Germinal center (tissue), 1 donor: ENCODE data around the gene ATP5F1E.
"Not testable (repeated sequence)": the region's sequence is repeated elsewhere in the genome, so short reads cannot be mapped to it uniquely, and the experiment has no call there.

Source experiments
- DNase-seq: peaks from one replicate; pipeline ENCODE4 v3.0.0; 2012; ENCODE audit warnings: mixed read lengths, low spot score

ATP5F1E gene

DNA sequence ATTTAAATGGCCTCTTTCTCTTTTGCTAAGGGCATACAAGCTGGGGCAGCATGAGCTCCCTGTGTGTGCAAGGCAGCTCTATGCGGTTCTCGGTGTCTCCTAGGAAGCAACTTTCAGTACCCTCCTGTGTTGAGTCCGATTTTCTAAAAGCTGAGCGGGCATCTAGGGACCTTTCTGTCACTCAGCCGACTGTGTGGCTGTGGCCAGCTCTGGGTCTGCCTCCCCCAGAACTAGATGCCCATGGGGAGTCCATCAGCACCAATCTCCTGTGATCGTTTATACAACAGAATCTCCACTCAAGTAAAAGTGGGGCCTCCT lies 43.6 kb downstream of the ATP5F1E start:
- DNase-seq, result no peak

DNA sequence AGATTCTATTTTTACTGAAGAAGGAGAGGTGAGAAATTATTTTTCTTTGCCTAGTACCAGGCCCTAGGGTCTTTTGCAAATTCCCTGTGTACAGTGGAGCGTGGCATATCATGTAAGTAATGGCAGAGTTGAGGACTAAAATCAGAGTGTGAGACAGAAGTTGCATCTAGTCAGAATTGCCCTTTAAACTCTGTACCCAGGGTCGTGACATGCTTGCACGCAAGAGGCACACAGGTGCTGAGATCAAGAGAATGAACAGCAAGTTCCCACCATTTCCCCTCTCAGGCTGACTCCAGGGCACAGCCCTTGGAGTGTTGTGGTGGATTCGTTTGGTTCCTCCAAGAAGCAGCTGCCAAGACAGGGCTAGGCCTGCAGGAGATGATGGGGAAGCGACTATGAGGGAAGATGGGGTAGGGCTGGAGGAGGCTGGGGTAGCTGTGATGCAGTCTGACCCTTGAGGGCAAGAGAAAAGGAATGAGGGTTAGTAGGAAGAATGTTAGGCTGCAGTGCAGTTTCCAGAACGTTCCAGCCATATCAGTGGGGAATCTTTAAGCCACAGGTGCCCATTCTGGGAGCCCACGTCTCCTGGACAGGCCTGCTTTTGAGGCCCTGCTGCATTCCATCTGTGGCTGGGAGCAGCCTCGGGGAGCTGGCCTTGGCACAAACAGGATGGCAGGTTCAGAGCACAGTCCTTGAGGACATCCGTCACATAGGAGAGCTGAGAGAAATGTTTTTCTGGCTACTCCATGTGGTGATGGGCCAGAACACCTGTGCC lies 44.2 kb downstream of the ATP5F1E start:
- no peak for DNase-seq

DNA sequence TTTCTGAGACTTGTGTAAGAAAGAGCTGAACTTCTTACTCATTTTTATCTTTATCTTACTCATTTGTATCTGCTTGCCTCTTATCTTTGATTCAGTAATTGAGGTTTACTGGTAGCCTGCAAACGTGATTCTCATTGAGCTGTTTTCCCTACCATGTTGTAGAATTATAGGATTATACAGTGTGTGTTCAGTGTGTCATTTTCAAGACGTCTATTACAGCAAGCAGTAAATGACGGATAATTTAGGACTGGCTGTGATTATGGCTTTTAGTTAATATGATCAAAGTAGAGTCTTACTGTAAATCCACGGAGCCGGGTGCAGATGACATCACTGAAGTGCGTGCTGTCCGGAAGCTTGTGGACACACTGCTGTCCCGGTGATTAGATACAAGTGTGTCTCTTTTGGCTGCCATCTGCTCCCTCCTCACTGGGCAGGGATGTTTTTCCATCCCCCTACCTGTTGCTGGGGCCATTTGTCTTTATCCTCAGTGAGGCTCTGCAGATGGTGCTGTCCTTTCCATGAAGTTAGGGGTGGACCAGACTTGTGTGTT lies 45.1 kb downstream of the ATP5F1E start:
- DNase-seq, result no peak

DNA sequence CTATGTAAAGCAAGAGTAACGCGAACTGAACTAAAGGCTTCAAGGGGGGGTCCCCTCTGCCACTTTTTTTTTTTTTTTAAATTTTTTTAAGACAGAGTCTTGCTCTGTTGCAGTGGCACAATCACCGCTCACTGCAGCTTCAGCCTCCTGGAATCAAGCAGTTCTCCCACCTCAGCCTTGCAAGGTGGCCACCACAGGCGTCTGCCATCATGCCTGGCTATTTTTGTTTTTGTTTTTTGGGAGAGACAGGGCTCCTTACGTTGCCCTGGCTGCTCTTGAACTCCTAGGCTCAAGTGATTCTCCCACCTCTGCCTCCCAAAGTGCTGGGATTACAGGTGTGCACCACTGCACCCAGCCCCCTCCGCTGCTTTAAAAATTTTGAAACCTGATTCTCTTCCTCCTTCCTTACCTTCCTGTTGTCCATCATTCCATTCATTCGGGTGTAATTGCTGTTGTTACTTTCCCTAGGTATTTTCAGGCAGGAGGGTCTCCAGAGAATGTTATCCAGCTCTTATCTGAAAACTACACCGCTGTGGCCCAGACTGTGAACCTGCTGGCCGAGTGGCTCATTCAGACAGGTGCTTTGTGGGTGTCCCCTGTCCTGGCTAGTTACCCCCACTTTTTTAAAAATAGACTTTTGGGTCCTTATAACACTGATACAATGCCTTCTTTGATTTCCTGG lies 45.7 kb downstream of the ATP5F1E start:
- DNase-seq, result no peak

DNA sequence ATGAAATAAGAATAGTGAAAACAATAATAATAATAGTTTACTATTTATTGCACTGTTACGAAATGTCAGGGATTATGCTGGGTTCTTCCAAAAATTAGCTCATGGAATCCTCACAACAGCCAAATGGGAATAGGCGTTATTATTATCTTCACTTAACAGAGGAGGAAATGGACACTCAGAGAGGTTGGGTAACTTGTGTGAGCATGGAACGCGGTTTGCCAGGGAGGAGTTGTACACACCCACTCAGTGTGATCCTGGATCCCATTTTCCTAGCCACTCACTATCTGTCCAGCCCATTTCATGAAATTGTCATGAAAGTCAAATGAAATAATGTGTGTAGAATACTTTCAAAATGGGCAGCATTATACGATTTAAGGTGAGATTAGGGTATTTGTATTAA lies 46.5 kb downstream of the ATP5F1E start:
- no peak for DNase-seq

DNA sequence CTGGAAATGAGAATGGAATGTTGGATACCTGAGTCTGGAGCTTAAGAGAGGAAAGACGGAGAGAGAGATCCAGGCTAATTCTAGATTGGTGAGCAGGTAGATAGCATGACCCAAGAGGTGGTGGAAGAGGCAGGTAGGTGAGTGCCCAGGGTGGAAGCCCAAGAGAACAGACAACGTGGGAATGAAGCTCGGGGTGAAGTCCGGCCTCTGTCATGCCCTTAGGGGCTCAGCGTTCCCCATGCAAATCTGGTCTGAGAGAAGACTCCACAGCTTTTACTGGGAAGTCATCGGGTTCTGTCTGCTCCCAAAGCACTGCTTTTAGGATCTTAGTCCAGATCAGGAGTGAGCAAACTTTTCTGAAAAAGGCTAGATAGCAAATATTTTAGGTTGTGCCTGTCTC lies 47.4 kb downstream of the ATP5F1E start:
- no peak for DNase-seq

DNA sequence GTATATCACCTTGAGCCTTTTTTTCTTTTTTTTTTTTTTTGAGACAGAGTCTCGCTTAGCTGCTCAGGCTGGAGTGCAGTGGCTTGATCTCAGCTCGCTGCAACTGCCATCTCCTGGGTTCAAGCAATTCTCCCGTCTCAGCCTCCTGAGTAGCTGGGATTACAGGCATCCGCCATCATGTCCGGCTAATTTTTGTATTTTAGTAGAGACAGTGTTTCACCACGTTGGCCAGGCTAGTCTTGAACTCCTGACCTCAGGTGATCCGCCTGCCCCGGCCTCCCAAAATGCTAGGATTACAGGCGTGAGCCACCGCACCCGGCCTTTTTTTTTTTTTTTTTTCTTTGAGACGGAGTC lies 49.0 kb downstream of the ATP5F1E start:
- not testable (repeated sequence) for DNase-seq

DNA sequence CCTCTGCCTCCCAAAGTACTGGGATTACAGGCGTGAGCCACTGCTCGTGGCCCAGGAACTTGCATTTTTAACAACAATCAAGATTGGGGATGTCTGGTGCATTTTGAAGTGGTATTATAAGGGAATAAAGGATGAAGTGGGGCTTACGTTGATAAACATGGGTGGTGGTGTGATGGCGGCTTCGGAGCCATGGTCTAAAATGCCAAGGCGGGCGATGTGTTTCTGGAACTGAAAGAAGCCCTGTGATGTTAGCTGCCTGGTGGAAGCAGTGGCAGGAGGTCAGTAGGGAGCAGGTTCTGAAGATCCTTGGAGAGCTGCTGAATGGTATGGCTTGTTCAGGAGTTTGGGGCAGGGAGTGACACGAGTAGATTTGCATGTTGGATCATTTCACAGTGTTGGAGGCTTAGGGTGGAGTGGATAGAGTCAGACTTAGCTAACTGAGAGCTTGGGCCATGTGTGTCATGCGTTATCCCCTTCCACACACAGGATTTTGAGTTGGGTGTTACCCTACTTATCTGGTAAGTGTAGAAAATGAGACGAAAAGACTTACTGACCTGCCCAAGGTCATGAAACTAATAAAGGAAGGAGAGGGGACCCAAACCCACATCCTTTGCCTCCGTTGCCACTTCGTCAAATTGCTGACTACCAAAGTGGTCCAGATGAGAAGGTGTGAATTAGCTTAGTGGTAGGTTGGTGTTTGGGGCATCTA lies 49.6 kb downstream of the ATP5F1E start:
- DNase-seq, result no peak

DNA sequence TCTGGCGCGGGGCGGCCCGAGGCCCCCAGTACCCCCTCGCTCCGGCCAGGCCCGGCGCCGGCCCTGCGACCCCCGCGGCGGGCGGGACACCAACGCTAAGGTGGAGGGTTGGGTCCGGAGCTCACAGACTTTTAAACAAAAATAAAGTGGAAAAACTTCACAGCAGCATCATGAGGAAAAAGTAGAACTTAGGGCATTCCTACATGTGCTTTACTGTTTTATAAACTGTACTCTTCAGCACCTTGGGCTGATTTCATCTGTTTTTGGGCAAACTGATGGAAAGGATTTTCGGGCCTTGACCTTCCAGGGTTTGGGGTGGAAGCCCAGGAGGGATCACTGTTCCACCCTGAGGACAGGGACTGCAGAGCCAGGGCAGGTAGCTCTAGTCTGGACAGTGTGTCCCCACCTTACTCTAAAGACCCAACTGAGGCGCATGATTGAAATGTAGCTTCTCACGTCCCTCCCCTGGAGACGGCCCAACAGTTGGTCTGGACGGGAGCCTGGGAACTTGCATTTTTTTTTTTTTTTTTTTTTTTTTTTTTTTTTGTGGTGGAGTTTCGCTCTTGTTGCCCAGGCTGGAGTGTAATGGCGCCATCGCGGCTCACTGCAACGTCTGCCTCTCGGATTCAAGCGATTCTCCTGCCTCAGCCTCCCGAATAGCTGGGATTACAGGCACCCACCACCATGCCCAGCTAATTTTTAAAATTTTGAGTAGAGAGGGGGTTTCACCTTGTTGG lies 50.3 kb downstream of the ATP5F1E start:
- peak; percentile 22 for DNase-seq

DNA sequence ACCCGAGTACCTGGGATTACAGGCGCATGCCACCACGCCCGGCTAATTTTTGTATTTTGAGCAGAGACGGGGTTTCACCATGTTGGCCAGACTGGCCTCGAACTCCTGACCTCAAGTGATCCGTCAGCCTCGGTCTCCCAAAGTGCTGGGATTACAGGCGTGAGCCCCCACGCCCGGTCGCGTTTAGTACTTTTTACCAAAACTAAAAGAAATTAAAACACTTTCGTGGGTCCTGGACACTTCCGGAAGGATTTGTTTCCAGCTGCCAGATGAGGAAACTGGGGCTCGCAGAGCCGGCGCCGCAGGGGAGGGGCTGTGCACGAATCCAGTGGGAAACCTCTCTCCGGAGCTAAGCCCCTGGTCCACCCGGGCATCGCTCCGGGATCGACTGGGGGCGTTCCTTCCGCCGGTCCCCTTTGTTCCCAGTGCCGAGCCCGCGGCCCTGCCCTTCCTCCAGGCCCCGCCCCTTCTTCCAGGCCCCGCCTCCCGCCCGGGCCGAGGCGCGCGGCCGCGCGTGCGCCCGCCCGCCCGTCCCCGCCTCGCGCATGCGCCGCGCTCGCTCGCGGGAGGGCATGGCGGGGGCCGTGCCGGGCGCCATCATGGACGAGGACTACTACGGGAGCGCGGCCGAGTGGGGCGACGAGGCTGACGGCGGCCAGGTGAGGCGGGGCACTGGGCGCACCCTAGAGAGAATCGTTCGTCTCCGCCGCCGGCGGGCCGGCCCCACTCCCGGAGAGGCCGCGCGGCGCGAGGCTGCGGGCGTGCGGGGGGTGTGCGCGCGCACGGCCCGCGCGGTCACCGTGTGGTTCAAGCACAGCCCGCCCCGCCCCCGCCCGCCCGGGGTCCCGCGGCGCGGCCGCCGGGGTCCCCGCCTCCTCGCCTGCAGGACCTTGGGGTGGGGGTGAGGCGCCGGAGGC lies 51.2 kb downstream of the ATP5F1E start, which contains the start of gene NELFCD:
NELFCD (plus strand) TSS at position 546 of the 917 bp plus-strand sequence; CDS start at position 600, 54 bp downstream.
- peak; percentile 99 for DNase-seq

DNA sequence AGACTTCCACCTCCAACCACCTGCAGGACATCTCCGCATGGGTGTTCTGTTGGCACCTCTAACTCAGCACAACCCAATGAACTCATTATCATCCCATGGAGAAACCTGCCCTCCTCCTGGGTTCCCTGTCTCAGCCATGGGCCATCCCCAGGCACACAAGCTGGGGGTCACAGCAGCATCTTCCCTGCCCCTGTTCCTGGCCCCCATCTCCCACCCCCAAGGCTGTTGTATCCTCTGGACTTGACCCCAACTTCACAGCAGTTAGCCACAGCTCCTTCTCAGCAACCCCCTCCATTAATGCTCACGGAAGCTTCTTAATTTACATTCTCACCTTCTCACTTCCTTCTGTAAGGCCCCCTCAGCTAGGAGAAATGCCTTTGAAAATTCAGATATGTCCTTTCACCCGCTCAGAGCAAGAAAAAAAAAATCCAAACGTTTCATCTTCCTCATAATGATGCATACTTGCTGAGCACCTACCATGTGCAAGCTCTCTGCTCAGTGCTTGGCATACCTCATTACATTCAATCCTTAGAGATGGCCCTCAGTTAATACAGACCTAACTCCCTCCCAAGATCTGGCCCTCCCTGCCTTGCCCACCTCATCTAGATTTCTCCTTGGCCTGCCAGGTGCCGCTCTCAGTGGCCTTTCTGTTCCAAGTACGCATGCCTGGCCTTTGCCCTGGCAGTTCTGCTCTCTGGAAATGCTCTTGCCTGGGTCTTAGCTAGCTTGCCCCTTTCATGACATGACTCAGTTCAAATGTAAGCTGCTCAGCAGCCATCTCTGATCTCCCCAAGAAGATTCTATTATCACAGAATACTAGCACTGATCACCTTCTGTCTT lies 53.6 kb downstream of the ATP5F1E start:
- DNase-seq, result no peak

DNA sequence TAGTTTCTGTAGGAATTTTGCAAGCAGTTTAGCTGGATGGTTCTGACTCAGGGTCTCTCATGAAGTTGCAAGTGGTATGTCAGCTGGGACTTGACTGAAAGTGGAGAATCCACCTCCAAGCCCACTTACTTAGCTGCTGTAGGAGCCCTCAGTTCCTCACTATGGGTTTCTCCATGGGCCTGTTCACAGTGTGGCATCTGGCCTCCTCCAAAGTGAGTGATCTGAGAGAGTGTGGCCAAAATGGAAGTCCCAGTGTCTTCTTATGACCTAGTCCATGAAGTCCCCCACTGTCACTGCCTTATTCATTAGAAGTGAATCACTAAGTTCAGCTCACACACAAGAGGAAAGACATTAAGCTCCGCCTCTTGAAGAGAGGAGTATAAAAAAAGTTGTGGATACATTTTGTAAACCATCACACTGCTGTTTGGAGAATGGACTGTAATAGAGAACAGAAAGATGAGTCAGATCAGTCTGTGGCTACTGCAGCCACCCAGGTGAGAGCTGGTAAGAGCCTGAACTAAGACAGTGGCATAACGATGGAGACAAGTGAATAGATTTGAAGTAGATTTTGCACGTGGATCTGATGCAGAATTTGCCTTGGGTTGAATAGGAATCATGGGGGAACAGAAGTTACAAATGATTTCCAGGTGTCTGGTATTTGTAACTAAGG lies 55.9 kb downstream of the ATP5F1E start:
- no peak for DNase-seq
